GM12892 (cell line): Measurements from ENCODE around the gene PDHX.

Experiments
- POLR2A ChIP-seq: IDR thresholded peaks from 2 replicates; pipeline ENCODE4 v1.6.1; 2011; ENCODE audit warnings: low read depth, low read length, control low read depth
- POLR2AphosphoS5 ChIP-seq: IDR thresholded peaks from 2 replicates; pipeline ENCODE4 v1.6.1; 2011; ENCODE audit warnings: low read depth, low read length, control low read depth
- TAF1 ChIP-seq: IDR thresholded peaks from 2 replicates; pipeline ENCODE4 v1.6.1; 2011; ENCODE audit warnings: low read depth, mild to moderate bottlenecking, control low read depth, low read length, borderline replicate concordance

DNA sequence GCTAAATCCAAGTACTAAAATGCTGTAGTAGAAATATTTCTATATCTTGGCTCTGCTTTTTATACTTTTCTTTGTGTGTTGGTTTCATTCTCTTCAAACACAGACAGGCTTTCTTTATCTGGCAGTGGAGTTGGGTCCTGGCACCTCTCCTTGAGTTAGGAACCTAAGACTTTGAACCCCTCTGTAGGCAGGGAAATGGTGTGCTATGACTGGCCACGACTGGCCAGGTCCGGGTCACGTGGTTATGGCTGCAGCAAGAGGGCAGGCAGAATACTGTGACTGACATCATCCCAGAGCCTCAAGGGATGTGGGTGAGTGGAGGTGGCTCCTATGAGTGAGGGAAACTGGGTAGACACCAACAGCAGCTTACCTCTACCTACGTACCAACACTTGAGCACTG, 42.2 kb upstream of the PDHX start:
- TF ChIP-seq TAF1 (no peak), POLR2A (no peak), POLR2AphosphoS5 (no peak)
